Chondrocyte (in vitro differentiated cells): Measurements from ENCODE around the gene LRRC2. TPM values are rescaled to one million over a fixed set of nuclear protein-coding genes. Genes with fewer than 3 reads are reported as not detected.
A peak's percentile ranks its signal among the peaks of the same experiment; 100 is the strongest.

Experiments
- DNase-seq: peaks from one replicate; pipeline ENCODE4 v3.0.0; 2021; ENCODE audit warnings: mixed read lengths, low spot score
- H3K27ac Mint-ChIP-seq: one replicate; pipeline ENCODE4 v1.8.0; 2021; ENCODE audit warnings: mild to moderate bottlenecking, moderate library complexity, mixed read lengths; ENCODE audit not compliant: unreplicated experiment
- H3K27me3 Mint-ChIP-seq: 2 replicates; pipeline ENCODE4 v1.8.0; 2021; ENCODE audit warnings: low read depth, mixed read lengths
- H3K36me3 Mint-ChIP-seq: 2 replicates; pipeline ENCODE4 v1.8.0; 2021; ENCODE audit warnings: low read depth, mixed read lengths
- H3K4me1 Mint-ChIP-seq: 2 replicates; pipeline ENCODE4 v1.8.0; 2021; ENCODE audit warnings: low read depth, mild to moderate bottlenecking, mixed read lengths
- H3K4me3 Mint-ChIP-seq: one replicate; pipeline ENCODE4 v1.8.0; 2021; ENCODE audit warnings: mild to moderate bottlenecking, moderate library complexity, mixed read lengths; ENCODE audit not compliant: unreplicated experiment
- H3K9me3 Mint-ChIP-seq: 2 replicates; pipeline ENCODE4 v1.8.0; 2021; ENCODE audit warnings: low read depth, mixed read lengths
- total RNA-seq: library from RNA; stranded (reverse); gene quantifications from 3 replicates; pipeline ENCODE4 v1.2.1, GENCODE V29; 2021
- TF ChIP-seq, protein P1 (sequence below): fragments of 200-600 bp; sonication (generic); IDR thresholded peaks from 2 replicates; pipeline ENCODE4 v1.5.0; 2021; ENCODE audit warnings: antibody characterized with exemption, mild to moderate bottlenecking, moderate library complexity

LRRC2 gene
- total RNA-seq, 1 donor from 2014 or later = 1.9 TPM

DNA sequence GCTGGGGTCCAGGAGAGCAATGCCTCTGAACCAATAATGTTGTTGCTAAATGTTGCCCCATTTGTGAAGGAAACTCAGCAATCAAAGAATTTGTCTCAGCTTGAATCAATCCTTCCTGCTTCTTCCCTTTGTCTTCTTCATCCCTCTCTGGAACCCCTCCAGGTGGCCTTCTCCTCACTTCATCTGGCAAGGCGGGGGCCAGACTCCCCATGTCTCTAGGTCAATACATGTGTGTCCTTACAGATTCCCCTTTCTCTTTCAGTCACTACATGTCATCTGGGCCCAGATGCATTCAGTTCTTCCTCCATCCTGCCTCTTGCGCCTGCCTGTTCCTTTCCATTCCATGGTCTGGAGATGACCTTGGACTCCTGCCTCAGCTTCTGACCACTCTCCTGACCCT lies 93.4 kb downstream of the LRRC2 start:
- Mint-ChIP-seq H3K36me3 (peaks cover 9% of the 10 kb centered on the region), H3K9me3 (peaks cover 18% of the 10 kb centered on the region)
- DNase-seq = peak; percentile 46

DNA sequence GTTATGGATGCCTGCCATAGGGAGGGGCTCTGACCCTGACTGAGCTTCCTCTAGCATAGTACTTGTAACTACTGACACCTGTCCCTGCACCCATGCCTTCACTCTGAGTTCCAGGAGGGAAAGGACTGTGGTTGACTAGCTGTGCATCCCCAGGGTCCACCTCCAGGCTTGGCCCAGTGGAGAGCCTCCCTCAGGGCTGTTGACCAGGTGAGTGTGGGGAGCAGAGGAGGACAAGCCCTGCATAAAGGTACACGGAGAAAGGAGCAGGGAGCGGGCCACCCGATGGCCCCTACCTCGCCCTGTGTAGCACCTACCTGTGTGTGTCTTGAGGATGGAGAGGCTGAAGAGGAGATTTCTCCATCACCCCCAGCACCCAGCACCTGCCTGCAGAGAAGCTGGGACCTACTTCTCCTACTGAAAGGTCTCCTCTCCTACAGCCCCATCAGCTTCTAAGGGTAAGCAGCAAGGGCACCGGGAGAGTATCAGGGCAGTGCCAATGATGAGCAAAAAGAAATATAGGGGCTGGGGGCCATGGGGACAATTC lies 94.7 kb downstream of the LRRC2 start:
- TF ChIP-seq, protein P1, sequence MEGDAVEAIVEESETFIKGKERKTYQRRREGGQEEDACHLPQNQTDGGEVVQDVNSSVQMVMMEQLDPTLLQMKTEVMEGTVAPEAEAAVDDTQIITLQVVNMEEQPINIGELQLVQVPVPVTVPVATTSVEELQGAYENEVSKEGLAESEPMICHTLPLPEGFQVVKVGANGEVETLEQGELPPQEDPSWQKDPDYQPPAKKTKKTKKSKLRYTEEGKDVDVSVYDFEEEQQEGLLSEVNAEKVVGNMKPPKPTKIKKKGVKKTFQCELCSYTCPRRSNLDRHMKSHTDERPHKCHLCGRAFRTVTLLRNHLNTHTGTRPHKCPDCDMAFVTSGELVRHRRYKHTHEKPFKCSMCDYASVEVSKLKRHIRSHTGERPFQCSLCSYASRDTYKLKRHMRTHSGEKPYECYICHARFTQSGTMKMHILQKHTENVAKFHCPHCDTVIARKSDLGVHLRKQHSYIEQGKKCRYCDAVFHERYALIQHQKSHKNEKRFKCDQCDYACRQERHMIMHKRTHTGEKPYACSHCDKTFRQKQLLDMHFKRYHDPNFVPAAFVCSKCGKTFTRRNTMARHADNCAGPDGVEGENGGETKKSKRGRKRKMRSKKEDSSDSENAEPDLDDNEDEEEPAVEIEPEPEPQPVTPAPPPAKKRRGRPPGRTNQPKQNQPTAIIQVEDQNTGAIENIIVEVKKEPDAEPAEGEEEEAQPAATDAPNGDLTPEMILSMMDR = no peak
- no peak overlapping the region for H3K4me3 Mint-ChIP-seq
- peaks cover 34% of the 10 kb centered on the region for H3K27me3 Mint-ChIP-seq
- H3K36me3 Mint-ChIP-seq = peaks cover 9% of the 10 kb centered on the region
- no peak overlapping the region for H3K27ac Mint-ChIP-seq
- H3K9me3 Mint-ChIP-seq = peaks cover 18% of the 10 kb centered on the region
- peaks cover under 1% of the 10 kb centered on the region for H3K4me1 Mint-ChIP-seq
- DNase-seq = peak; percentile 15

More for the DNA sequence above, 93.4 kb downstream of the LRRC2 start:
- Mint-ChIP-seq H3K27me3 (peaks cover 46% of the 10 kb centered on the region), H3K27ac (no peak overlapping the region), H3K4me3 (no peak overlapping the region), H3K4me1 (no peaks in the 10 kb centered on the region)
- TF ChIP-seq, protein P1 = no peak

GRCh38 chr3:46470831-46471230 lies 95.3 kb downstream of the LRRC2 start:
- Mint-ChIP-seq H3K27ac (no peak overlapping the region), H3K9me3 (peaks cover 18% of the 10 kb centered on the region), H3K27me3 (peaks cover 33% of the 10 kb centered on the region), H3K36me3 (peaks cover 9% of the 10 kb centered on the region), H3K4me1 (peaks cover 2% of the 10 kb centered on the region), H3K4me3 (no peak overlapping the region)
- DNase-seq = no peak
- TF ChIP-seq, protein P1 = no peak

GRCh38 chr3:46469680-46470357 lies 96.3 kb downstream of the LRRC2 start:
- DNase-seq = peak; percentile 7
- peaks cover 5% of the 10 kb centered on the region for H3K36me3 Mint-ChIP-seq
- no peak overlapping the region for H3K27ac Mint-ChIP-seq
- peaks cover 26% of the 10 kb centered on the region for H3K27me3 Mint-ChIP-seq
- no peak overlapping the region for H3K4me3 Mint-ChIP-seq
- peaks cover 2% of the 10 kb centered on the region for H3K4me1 Mint-ChIP-seq
- H3K9me3 Mint-ChIP-seq = peaks cover 8% of the 10 kb centered on the region
- TF ChIP-seq, protein P1 = no peak

DNA sequence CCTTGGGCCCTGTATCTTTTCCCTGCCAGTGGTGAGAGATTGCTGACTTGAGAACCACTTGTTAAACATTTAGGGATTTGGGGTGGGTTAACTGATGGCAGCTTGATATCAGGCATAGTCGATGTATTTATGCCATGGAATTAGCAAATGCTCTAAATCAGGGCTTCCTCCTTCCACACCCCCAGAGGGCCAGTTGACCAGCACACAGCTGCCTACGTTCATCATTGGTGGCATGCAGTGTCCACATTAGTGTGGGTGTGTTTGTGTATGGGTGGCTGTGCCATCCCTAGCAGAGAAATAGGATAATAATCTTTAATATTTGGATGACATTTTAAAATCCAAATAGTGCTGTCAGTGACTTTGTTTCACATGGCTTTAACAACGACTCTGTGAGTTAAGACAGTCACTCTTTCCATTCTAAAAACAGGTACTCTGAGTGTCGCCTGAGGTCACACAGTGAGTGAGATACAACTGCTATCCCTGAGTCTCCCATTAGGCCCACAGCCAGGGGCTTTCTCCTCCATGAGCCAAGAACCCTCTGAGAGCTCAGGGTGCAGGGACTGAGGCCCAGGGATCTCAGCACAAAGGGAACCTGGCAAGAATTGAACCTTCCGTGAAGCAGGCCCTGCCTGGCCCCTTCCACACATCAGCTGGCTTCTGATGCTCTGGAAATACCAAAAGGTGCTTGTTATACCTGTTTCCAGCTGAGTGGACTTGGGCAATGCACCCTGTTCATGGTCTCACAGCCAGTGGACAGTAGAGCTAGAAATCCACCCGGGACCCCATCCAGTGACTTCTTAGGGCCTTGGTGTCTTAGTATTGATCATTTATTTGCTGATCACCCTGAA lies 97.1 kb downstream of the LRRC2 start:
- Mint-ChIP-seq H3K4me3 (no peak overlapping the region), H3K27me3 (peaks cover 25% of the 10 kb centered on the region)

More for the DNA sequence above, 97.1 kb downstream of the LRRC2 start:
- peak; percentile 24 for DNase-seq
- TF ChIP-seq, protein P1 = no peak
- no peaks in the 10 kb centered on the region for H3K36me3 Mint-ChIP-seq
- H3K4me1 Mint-ChIP-seq = peaks cover 2% of the 10 kb centered on the region
- no peaks in the 10 kb centered on the region for H3K9me3 Mint-ChIP-seq
- no peak overlapping the region for H3K27ac Mint-ChIP-seq
